Epidermal melanocyte (primary cell): Measurements from ENCODE around the gene SLC46A1.

Experiments
- DNase-seq: peaks from one replicate; pipeline ENCODE4 v3.0.0; 2011; ENCODE audit warnings: low spot score; ENCODE audit not compliant: insufficient read length

Gene SLC46A1

GRCh38 chr17:28404461-28404811 is 1.6 kb downstream of the SLC46A1 start:
- DNase-seq, result no peak

- no peak for DNase-seq
Measured at GRCh38 chr17:28404007-28404406, 2.0 kb downstream of the SLC46A1 start.

- no peak for DNase-seq
Measured at GRCh38 chr17:28402844-28403243, 3.2 kb downstream of the SLC46A1 start.

GRCh38 chr17:28402224-28402630 is 3.8 kb downstream of the SLC46A1 start:
- DNase-seq, result no peak

GRCh38 chr17:28399808-28400207 is 6.2 kb downstream of the SLC46A1 start:
- DNase-seq, result no peak

- DNase-seq, result no peak
Measured at GRCh38 chr17:28398280-28398981, 7.6 kb downstream of the SLC46A1 start.

- DNase-seq, result no peak
Measured at GRCh38 chr17:28397687-28398279, 8.2 kb downstream of the SLC46A1 start.

- DNase-seq, result no peak
Measured at GRCh38 chr17:28397275-28397674, 8.7 kb downstream of the SLC46A1 start.

GRCh38 chr17:28396635-28397239 is 9.3 kb downstream of the SLC46A1 start:
- DNase-seq, result no peak

GRCh38 chr17:28395968-28396367 is 10.0 kb downstream of the SLC46A1 start:
- no peak for DNase-seq

GRCh38 chr17:28395426-28395825 is 10.6 kb downstream of the SLC46A1 start:
- no peak for DNase-seq

- no peak for DNase-seq
Measured at GRCh38 chr17:28394337-28395116, 11.5 kb downstream of the SLC46A1 start.

- DNase-seq, result no peak
Measured at GRCh38 chr17:28392491-28392890, 13.5 kb downstream of the SLC46A1 start.

- DNase-seq, result no peak
Measured at GRCh38 chr17:28391401-28391800, 14.6 kb downstream of the SLC46A1 start.

GRCh38 chr17:28390984-28391383 is 15.0 kb downstream of the SLC46A1 start:
- DNase-seq, result no peak

GRCh38 chr17:28390563-28390962 is 15.4 kb downstream of the SLC46A1 start:
- DNase-seq, result no peak

GRCh38 chr17:28390141-28390540 is 15.9 kb downstream of the SLC46A1 start:
- DNase-seq, result no peak

GRCh38 chr17:28388106-28388505 is 17.9 kb downstream of the SLC46A1 start:
- no peak for DNase-seq

GRCh38 chr17:28386391-28386790 is 19.6 kb downstream of the SLC46A1 start:
- DNase-seq, result no peak

GRCh38 chr17:28385406-28385805 is 20.6 kb downstream of the SLC46A1 start:
- DNase-seq, result no peak

GRCh38 chr17:28385037-28385400 is 21.0 kb downstream of the SLC46A1 start:
- no peak for DNase-seq
